Neuronal stem cell (in vitro differentiated cells): Measurements from ENCODE around the gene MAPK11.

Experiments used
- DNase-seq: peaks from one replicate; pipeline ENCODE4 v3.0.0-alpha.2; 2013; ENCODE audit warnings: low spot score
- H2AFZ ChIP-seq: one replicate; pipeline ENCODE4 v1.6.1; 2013; ENCODE audit warnings: mild to moderate bottlenecking, low read length, inconsistent platforms
- H2AK5ac ChIP-seq: 2 replicates; pipeline ENCODE4 v1.6.1; 2013; ENCODE audit warnings: low read depth, mild to moderate bottlenecking, inconsistent platforms, low read length, moderate library complexity, mixed read lengths
- H2BK120ac ChIP-seq: 2 replicates; pipeline ENCODE4 v1.6.1; 2013; ENCODE audit warnings: low read depth, mild to moderate bottlenecking, inconsistent platforms, low read length, moderate library complexity, mixed read lengths
- H2BK12ac ChIP-seq: one replicate; pipeline ENCODE4 v1.6.1; 2013; ENCODE audit warnings: low read length, inconsistent platforms
- H2BK15ac ChIP-seq: 2 replicates; pipeline ENCODE4 v1.6.1; 2013; ENCODE audit warnings: mild to moderate bottlenecking, low read length, inconsistent platforms, mixed read lengths
- H2BK5ac ChIP-seq: one replicate; pipeline ENCODE4 v1.6.1; 2013; ENCODE audit warnings: inconsistent platforms, mild to moderate bottlenecking, low read length, moderate library complexity
- H3K14ac ChIP-seq: one replicate; pipeline ENCODE4 v1.6.1; 2013; ENCODE audit warnings: low read length, inconsistent platforms
- H3K18ac ChIP-seq: 2 replicates; pipeline ENCODE4 v1.6.1; 2013; ENCODE audit warnings: low read length, inconsistent platforms
- H3K23ac ChIP-seq: 2 replicates; pipeline ENCODE4 v1.6.1; 2013; ENCODE audit warnings: low read depth, mild to moderate bottlenecking, mixed read lengths, low read length, inconsistent platforms; ENCODE audit not compliant: poor library complexity
- H3K27ac ChIP-seq: replicated peaks from 3 replicates; pipeline ENCODE4 v1.5.1; 2013; ENCODE audit warnings: low read length, inconsistent platforms
- H3K27me3 ChIP-seq, 3 experiments: 2 replicates each; pipeline ENCODE4 v1.6.1; 2013; ENCODE audit warnings: low read length in 3 of 3, mild to moderate bottlenecking in 2 of 3, inconsistent platforms in 1 of 3, low read depth in 1 of 3, mixed read lengths in 1 of 3, moderate library complexity in 1 of 3; ENCODE audit not compliant: control insufficient read depth in 3 of 3, insufficient read depth in 3 of 3
- H3K36me3 ChIP-seq, 2 donors: replicated peaks in 1 of 2; 2 replicates each; pipeline ENCODE4 v1.6.1; 2013; ENCODE audit warnings: low read length in 2 of 2; ENCODE audit not compliant: control insufficient read depth in 2 of 2, insufficient read depth in 2 of 2
- H3K4ac ChIP-seq: 2 replicates; pipeline ENCODE4 v1.6.1; 2013; ENCODE audit warnings: inconsistent platforms, mild to moderate bottlenecking, low read length, moderate library complexity
- H3K4me1 ChIP-seq, 2 donors: 1 replicate in 1 of 2; 2 replicates in 1 of 2; pipeline ENCODE4 v1.6.1; 2013; ENCODE audit warnings: low read length in 2 of 2, low read depth in 1 of 2; ENCODE audit not compliant: control insufficient read depth in 2 of 2, insufficient read depth in 1 of 2
- H3K4me2 ChIP-seq: one replicate; pipeline ENCODE4 v1.6.1; 2013; ENCODE audit warnings: mild to moderate bottlenecking, low read length, inconsistent platforms; ENCODE audit not compliant: insufficient read depth, poor library complexity, severe bottlenecking
- H3K4me3 ChIP-seq, 2 donors: 2 replicates each; pipeline ENCODE4 v1.5.1; 2013; ENCODE audit warnings: low read length in 2 of 2, mild to moderate bottlenecking in 2 of 2, inconsistent platforms in 1 of 2, moderate library complexity in 1 of 2
- H3K79me1 ChIP-seq: one replicate; pipeline ENCODE4 v1.6.1; 2013; ENCODE audit warnings: low read depth, mild to moderate bottlenecking, inconsistent platforms, low read length, moderate library complexity
- H3K9ac ChIP-seq: one replicate; pipeline ENCODE4 v1.6.1; 2013; ENCODE audit warnings: mild to moderate bottlenecking, low read depth, low read length, inconsistent platforms; ENCODE audit not compliant: poor library complexity
- H3K9me3 ChIP-seq, 2 donors: replicated peaks in 1 of 2; 2 replicates each; pipeline versions ENCODE3 to v1.6.1; 2013; ENCODE audit warnings: low read length in 2 of 2, mild to moderate bottlenecking in 2 of 2, inconsistent platforms in 1 of 2, low read depth in 1 of 2, mixed read lengths in 1 of 2, moderate library complexity in 1 of 2; ENCODE audit not compliant: control insufficient read depth in 2 of 2, insufficient read depth in 1 of 2
- H4K8ac ChIP-seq: one replicate; pipeline ENCODE4 v1.6.1; 2013; ENCODE audit warnings: low read depth, mild to moderate bottlenecking, inconsistent platforms, low read length, moderate library complexity
- H4K91ac ChIP-seq: one replicate; pipeline ENCODE4 v1.6.1; 2013; ENCODE audit warnings: low read length, low read depth, mild to moderate bottlenecking, inconsistent platforms; ENCODE audit not compliant: poor library complexity
- WGBS, 2 donors: extraction: QIAGEN DNeasy Blood & Tissue Kit; methylation state at CpG; one replicate each; pipeline ENCODE4 v1.1.7; 2013; ENCODE audit warnings: missing lambda C conversion rate in 2 of 2, mixed read lengths in 1 of 2; ENCODE audit not compliant: insufficient read length in 2 of 2, insufficient replicate concordance in 1 of 2; ENCODE audit errors: extremely low coverage in 2 of 2; 5-methylcytosine and 5-hydroxymethylcytosine counted together

MAPK11 gene

DNA sequence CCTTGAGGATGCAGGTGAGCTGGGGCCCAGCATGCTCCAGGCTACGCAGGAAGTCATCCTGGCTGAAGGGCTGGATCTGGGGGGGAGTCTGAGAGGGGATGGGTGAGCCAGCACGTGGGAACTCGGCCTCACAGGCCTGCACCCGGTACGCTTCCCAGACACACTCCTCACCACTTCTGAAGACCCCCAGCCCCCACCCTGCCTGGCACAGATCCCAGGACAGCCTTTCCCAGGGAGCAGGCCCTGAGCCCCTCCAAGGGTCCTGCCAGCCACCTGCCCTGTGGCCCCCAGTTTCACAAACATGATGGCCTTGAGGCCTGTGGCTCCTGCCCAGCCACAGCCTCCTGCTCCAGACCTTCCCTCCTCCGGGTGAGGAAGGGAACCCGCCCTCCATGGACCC, 42.8 kb upstream of the MAPK11 start:
- no peak for DNase-seq
- Histone ChIP-seq H3K9ac (no peak overlapping the region), H3K27me3 (no peaks in the 10 kb centered on the region), H2AFZ (no peak overlapping the region), H4K8ac (no peak overlapping the region), H2BK5ac (no peak overlapping the region), H3K14ac (no peak overlapping the region), H3K4me2 (no peak overlapping the region), H2BK15ac (no peak overlapping the region), H3K4me1 (peaks cover 17 to 28% of the 10 kb centered on the region in 2 donors), H3K4ac (peak overlapping the region; percentile 53), H3K18ac (no peak overlapping the region), H3K9me3 (peaks cover 0 to 2% of the 10 kb centered on the region in 2 donors), H3K23ac (no peak overlapping the region), H3K36me3 (peaks cover 4% of the 10 kb centered on the region in 2 donors), H4K91ac (no peak overlapping the region), H2BK120ac (peak overlapping the region; percentile 61), H2AK5ac (peak overlapping the region; percentile 70), H3K27ac (no peak overlapping the region), H3K4me3 (no peak overlapping the region), H2BK12ac (no peak overlapping the region), H3K79me1 (peaks cover 2% of the 10 kb centered on the region)
- WGBS, 2 donors, result no CpG with 5 or more reads among the region's 7 CpGs

GRCh38 chr22:50312371-50312770, 42.2 kb upstream of the MAPK11 start:
- H2AK5ac ChIP-seq, result peak overlapping the region; percentile 100
- H3K14ac ChIP-seq, result no peak overlapping the region
- DNase-seq, result no peak
- H3K18ac ChIP-seq, result peak overlapping the region; percentile 57
- H3K4me1 ChIP-seq, result peaks cover 20 to 30% of the 10 kb centered on the region in 2 donors
- H3K27me3 ChIP-seq, result no peaks in the 10 kb centered on the region
- H4K8ac ChIP-seq, result no peak overlapping the region
- no peak overlapping the region for H3K27ac ChIP-seq
- H3K4me2 ChIP-seq, result no peak overlapping the region
- no peak overlapping the region for H3K4me3 ChIP-seq
- no peak overlapping the region for H2BK5ac ChIP-seq
- H3K4ac ChIP-seq, result peak overlapping the region; percentile 53
- H3K9me3 ChIP-seq, result peaks cover 0 to 2% of the 10 kb centered on the region in 2 donors
- H3K36me3 ChIP-seq, result peaks cover 4% of the 10 kb centered on the region in 2 donors
- H2AFZ ChIP-seq, result no peak overlapping the region
- H3K9ac ChIP-seq, result no peak overlapping the region
- H4K91ac ChIP-seq, result no peak overlapping the region
- H2BK120ac ChIP-seq, result no peak overlapping the region
- no peak overlapping the region for H2BK12ac ChIP-seq
- H2BK15ac ChIP-seq, result peak overlapping the region; percentile 94
- WGBS, 2 donors, result no CpG with 5 or more reads among the region's 12 CpGs
- peaks cover 3% of the 10 kb centered on the region for H3K79me1 ChIP-seq
- peak overlapping the region; percentile 43 for H3K23ac ChIP-seq

- peak overlapping the region; percentile 43 for H3K23ac ChIP-seq
- DNase-seq, result no peak
- H3K4me3 ChIP-seq, result no peak overlapping the region
- H3K27me3 ChIP-seq, result no peaks in the 10 kb centered on the region
- H2AFZ ChIP-seq, result no peak overlapping the region
- peak overlapping the region; percentile 94 for H2BK15ac ChIP-seq
- peaks cover 20 to 30% of the 10 kb centered on the region in 2 donors for H3K4me1 ChIP-seq
- H4K8ac ChIP-seq, result no peak overlapping the region
- no peak overlapping the region for H3K27ac ChIP-seq
- no peak overlapping the region for H4K91ac ChIP-seq
- peaks cover 4% of the 10 kb centered on the region in 2 donors for H3K36me3 ChIP-seq
- H3K9ac ChIP-seq, result no peak overlapping the region
- H2AK5ac ChIP-seq, result peak overlapping the region; percentile 100
- H2BK120ac ChIP-seq, result peak overlapping the region; percentile 100
- peak overlapping the region; percentile 53 for H3K4ac ChIP-seq
- WGBS, 2 donors, result no CpG with 5 or more reads among the region's 23 CpGs
- H2BK12ac ChIP-seq, result no peak overlapping the region
- no peak overlapping the region for H2BK5ac ChIP-seq
- peaks cover 3% of the 10 kb centered on the region for H3K79me1 ChIP-seq
- H3K18ac ChIP-seq, result peak overlapping the region; percentile 57
- H3K4me2 ChIP-seq, result no peak overlapping the region
- H3K14ac ChIP-seq, result peak overlapping the region; percentile 38
- H3K9me3 ChIP-seq, result peaks cover 0 to 2% of the 10 kb centered on the region in 2 donors
Observed at GRCh38 chr22:50311606-50312351, 41.6 kb upstream of the MAPK11 start.

GRCh38 chr22:50310949-50311444, 40.8 kb upstream of the MAPK11 start:
- Histone ChIP-seq H4K8ac (peak overlapping the region; percentile 29), H3K18ac (peak overlapping the region; percentile 94), H3K4me2 (no peak overlapping the region), H3K23ac (no peak overlapping the region), H2BK12ac (peak overlapping the region; percentile 99), H4K91ac (no peak overlapping the region), H2AK5ac (peak overlapping the region; percentile 100), H2BK120ac (peak overlapping the region; percentile 100), H3K14ac (peak overlapping the region; percentile 71), H3K4me3 (no peak overlapping the region), H3K4me1 (peaks cover 20 to 32% of the 10 kb centered on the region in 2 donors), H3K4ac (peak overlapping the region; percentile 53), H3K9me3 (peaks cover 0 to 2% of the 10 kb centered on the region in 2 donors), H3K79me1 (peaks cover 3% of the 10 kb centered on the region), H3K27me3 (no peaks in the 10 kb centered on the region), H2BK15ac (peak overlapping the region; percentile 97), H3K27ac (no peak overlapping the region), H3K36me3 (peaks cover 4% of the 10 kb centered on the region in 2 donors), H2AFZ (no peak overlapping the region), H3K9ac (no peak overlapping the region), H2BK5ac (no peak overlapping the region)
- no CpG with 5 or more reads among the region's 16 CpGs for WGBS, 2 donors
- DNase-seq, result no peak
